ENCODE measurements around the gene CNGA4.
"Not testable (repeated sequence)": the region's sequence is repeated elsewhere in the genome, so short reads cannot be mapped to it uniquely, and the experiment has no call there.

Gene CNGA4

GRCh38 chr11:6225024-6225423 is 13.9 kb upstream of the CNGA4 start:
- DNase-seq (ENCODE audit: low read depth): no peak

GRCh38 chr11:6225896-6226295 is 13.0 kb upstream of the CNGA4 start:
- DNase-seq (ENCODE audit: low read depth): no peak

GRCh38 chr11:6228520-6228919 is 10.4 kb upstream of the CNGA4 start:
- no peak for DNase-seq (ENCODE audit: low read depth)

DNA sequence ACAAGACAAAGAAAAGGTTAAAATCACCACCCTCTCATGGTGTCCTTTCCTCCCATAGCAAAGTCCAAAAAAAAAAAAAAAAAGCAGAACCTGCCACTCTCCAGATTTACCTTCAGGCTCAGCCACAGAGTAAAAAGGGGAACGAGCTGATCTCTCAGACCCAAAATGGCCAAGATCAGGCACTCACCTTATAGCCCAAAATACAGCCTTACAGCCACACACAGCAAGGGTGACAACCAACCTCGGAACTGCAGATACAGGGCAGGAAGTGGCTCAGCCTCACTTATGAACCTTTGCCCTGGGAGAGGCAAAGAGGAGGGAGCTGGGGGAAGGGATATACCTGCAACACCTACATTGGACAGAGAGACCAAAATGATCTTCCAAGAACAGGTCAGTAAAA is 9.0 kb upstream of the CNGA4 start:
- no peak for DNase-seq (ENCODE audit: low read depth)

DNA sequence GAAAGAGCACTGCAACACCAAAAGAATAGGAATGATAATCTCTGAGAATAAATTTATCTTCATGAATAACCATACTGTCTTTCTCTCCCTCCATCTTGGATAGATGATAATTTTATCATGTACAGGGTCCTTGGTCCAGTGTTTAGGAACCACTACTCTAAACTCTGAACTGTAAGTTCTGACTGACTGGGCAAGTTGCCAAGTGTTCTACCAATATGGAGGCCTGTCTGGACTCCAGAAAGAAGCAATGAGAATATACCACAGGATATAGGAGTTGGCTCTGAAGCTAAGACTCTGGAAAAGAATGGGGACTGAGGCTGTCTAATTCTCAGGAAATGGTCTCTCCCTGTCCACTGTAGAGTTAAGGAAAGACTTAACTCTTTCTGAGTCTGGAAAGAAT is 6.0 kb upstream of the CNGA4 start:
- no peak for DNase-seq (ENCODE audit: low read depth)

DNA sequence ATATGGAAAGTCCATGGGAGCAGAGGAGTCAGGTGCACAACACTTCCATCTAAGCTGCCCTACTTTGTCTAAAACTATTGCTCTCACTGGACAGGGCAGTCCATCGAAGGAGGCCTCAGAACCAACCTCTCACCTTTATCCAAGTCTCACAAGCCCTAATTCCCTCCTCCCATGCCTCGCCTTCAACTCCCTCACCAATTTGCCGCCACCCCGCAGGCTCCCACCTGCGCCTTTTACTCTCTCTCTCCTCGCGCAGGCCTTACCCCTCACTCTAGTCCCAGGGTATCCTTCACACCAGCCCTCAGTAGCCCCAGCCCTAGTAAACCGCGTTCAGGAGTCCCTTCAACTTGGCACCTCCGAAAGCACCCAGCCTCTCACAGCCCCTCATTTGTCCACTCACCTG is 4.9 kb upstream of the CNGA4 start:
- DNase-seq (ENCODE audit: low read depth): no peak

DNA sequence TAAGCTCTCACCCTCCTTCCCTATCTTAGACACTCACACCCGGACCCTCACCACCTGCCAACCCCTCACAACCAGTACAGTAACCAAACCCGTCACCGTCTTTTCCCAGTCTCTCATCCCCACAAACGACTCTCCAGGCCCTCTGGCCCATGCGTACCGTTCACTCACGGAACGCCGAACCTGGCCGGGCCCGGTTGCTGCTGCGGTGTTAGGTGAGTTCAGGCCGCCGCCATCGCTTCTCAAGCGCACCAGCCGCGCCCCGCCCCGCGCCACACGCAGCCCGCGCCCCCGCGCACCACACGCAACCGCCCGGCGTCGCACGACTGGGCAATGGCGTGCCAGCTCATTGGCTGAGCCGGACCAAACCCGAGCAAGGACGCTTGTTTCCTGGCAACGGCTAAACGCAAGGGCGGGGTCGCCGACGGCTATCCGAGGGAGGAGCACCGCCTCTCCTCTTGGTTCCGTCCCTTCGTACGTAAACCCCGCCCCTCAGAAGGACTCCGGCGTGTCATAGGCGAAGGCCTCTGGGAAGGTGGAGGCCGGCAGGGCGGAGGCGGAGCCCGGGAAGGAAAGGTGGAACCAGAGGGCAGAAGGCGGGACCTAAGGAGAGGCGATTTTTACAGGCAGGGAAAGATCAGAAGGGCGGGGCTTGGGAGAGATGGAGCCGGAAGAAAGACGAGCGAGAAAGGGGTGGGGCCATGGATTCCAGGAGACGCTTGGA is 4.3 kb upstream of the CNGA4 start, which contains the start of gene FHIP1B:
TSS of gene FHIP1B (minus strand) at position 250 of the 721 bp plus-strand sequence. CDS start 10,120 bp downstream, outside the sequence.
- DNase-seq (ENCODE audit: low read depth): peak; percentile 99

DNA sequence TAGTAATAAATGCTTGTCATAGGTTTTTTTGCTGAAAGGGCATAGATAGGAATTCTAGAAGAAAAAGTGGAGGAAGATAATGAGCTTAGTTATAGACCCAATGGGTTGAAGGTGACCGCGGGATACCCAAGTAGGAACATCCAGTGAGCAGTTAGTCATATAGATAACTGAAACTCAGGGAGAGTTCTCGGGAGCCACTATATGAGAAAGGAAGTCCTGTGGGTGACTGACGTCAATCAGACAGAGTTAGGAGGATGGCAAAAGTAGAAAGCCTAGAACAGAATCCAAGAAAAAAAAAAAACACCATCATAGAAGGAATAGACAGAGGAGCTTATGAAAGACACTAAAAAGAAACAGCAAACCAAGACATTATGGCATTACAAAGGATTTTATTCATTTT is 1.6 kb upstream of the CNGA4 start:
- DNase-seq (ENCODE audit: low read depth): no peak

GRCh38 chr11:6237761-6238302 is 1.1 kb upstream of the CNGA4 start:
- no peak for DNase-seq (ENCODE audit: low read depth)

- DNase-seq (ENCODE audit: low read depth): no peak
These were observed 1.2 kb downstream of the CNGA4 start for GRCh38 chr11:6240139-6240538.

- no peak for DNase-seq (ENCODE audit: low read depth)
These were observed 1.9 kb downstream of the CNGA4 start for GRCh38 chr11:6240781-6241180.

- DNase-seq (ENCODE audit: low read depth): no peak
These were observed 2.4 kb downstream of the CNGA4 start for GRCh38 chr11:6241316-6241715.

- DNase-seq (ENCODE audit: low read depth): no peak
These were observed 6.6 kb downstream of the CNGA4 start for GRCh38 chr11:6245536-6245935.

DNA sequence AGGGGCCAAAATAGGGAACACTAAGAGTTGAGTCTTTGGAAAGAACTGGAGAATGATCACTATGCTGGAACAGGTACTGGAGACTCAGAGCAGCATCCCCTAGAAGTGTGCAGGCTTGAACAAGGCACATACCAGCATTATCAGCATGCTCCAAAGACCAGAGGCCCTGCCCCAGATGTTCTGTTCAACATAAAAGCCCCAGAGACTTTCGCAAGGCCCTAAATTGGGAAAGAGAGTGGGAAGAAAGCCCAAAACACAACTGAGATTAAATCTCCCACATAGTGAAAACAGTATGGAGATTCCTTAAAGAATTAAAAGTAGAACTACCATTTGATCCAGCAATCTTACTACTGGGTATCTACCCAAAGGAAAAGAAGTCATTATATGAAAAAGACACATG is 9.4 kb downstream of the CNGA4 start:
- no peak for DNase-seq (ENCODE audit: low read depth)

DNA sequence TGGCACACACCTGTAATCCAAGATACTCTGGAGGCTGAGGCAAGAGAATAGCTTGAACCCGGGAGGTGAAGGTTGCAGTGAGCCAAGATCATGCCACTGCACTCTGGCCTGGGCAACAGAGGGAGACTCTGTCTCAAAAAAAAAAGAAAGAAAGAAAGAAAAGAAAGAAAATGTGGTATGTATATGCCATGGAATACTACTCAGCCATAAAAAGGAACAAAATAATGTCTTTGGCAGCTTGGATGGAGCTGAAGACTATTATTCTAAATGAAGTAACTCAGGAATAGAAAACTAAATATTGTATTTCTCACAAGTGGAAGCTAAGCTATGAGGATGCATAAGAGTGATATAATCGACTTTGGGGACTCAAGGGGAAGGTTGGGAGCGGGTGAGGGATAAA is 10.0 kb downstream of the CNGA4 start:
- not testable (repeated sequence) for DNase-seq (ENCODE audit: low read depth)

- no peak for DNase-seq (ENCODE audit: low read depth)
These were observed 11.1 kb downstream of the CNGA4 start for GRCh38 chr11:6249770-6250555.

GRCh38 chr11:6251120-6251733 is 12.3 kb downstream of the CNGA4 start:
- no peak for DNase-seq (ENCODE audit: low read depth)

GRCh38 chr11:6251990-6252473 is 13.1 kb downstream of the CNGA4 start:
- DNase-seq (ENCODE audit: low read depth): no peak

DNA sequence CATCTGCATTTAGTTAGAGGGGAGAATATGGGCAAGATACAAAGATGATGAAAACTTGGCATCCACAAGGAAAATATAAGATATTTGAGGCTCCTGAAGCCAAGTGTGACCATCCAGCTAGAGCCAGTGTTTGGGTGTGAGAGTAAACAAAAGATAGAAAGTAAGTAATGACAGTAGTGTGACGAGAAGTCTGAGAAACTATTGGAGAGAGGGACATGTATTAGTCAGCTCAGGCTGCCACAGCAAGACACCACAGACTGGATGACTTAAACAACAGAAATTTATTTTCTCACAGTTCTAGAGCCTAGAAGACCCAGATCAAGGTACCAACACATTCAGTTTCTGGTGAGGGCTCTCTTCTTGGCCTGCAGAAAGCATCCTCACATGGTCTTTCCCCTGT is 14.3 kb downstream of the CNGA4 start:
- DNase-seq (ENCODE audit: low read depth): no peak

DNA sequence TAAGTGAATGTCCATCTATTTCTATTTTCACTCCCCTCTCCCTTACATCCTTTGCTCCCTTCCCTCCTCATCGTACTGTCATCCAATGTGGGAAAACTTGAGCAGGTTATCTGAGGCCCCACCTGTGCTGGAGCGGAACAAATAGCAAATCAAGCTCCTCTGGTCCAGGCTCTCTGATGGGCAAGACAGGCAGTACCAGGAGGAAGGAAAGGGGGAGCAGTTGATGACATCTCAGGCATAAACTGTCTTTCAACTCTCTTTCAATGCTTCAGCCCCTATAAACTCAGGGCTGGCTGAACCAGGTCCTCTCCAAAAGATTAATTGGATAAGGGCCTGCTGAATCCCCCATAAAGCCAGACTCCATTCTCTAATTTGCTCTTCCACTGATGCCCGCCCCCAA is 19.3 kb downstream of the CNGA4 start:
- DNase-seq (ENCODE audit: low read depth): no peak

- DNase-seq (ENCODE audit: low read depth): no peak
These were observed 19.7 kb downstream of the CNGA4 start for GRCh38 chr11:6258571-6259081.

GRCh38 chr11:6260207-6260726 is 21.4 kb downstream of the CNGA4 start:
- DNase-seq (ENCODE audit: low read depth): no peak

All from activated T-helper 9 cell treated with anti-CD3 and anti-CD28 coated beads, Interleukin-2, amount 50 U/mL, for 16 hours (primary cell).